ENCODE results near the gene FSIP2.
"Not testable (repeated sequence)": the region's sequence is repeated elsewhere in the genome, so short reads cannot be mapped to it uniquely, and the experiment has no call there.

The FSIP2 gene

DNA sequence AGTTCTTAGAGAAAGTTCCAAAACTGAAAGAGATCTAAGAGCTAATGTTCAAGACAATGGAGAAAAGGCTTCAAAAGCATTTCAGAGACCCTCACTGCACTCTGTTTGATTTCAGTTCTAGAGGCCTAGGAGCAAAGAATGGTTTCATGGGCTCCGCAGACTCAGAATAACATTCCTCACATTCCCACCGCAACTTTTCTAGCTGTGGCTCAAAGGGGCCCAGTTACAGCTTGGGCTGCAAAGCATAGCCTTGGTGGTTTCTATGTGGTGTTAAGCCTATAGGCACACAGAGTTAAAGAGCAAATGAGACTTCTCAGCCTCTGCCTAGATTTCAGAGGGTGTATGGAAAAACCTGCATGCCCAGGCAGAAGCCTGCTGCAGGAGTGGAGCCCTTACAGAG, 73.0 kb downstream of the FSIP2 start:
- no peak for DNase-seq

DNA sequence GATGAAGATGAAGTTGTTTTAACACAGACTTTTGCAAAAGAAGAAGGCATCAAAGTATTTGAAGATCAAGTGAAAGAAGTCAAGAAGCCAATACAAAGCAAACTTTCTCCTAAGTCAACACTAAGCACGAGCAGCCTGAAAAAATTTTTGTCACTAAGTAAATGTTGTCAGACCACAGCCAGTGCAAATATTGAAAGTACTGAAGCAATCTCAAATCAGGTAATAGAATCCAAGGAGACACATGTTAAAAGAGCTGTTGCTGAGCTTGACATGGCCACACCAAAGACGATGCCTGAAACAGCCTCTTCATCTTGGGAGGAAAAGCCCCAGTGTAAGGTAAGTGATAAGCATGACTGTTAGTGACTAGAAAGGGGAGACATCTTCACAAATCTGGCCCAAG, 75.1 kb downstream of the FSIP2 start:
- DNase-seq, result no peak

DNA sequence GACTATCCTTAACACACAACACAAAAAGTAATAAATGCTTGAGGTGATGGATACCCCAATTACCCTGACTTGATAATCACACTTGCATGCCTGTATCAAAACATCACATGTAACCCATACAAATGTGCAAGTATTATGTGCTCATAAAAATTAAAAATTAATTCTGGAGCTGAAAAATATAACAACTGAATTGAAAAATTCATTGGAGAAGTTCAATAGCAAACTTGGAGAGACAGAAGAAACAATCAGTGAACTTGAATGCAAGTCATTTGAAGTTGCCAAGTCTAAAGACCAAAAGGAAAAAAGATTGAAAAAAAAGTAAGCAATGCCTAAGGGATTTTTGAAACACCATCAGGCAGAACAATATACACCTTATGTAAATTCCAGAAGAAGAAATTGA, 79.4 kb downstream of the FSIP2 start:
- no peak for DNase-seq

GRCh38 chr2:185821467-185821866, 82.9 kb downstream of the FSIP2 start:
- DNase-seq, result no peak

- no peak for DNase-seq
Observed at GRCh38 chr2:185823773-185824172, 85.2 kb downstream of the FSIP2 start.

DNA sequence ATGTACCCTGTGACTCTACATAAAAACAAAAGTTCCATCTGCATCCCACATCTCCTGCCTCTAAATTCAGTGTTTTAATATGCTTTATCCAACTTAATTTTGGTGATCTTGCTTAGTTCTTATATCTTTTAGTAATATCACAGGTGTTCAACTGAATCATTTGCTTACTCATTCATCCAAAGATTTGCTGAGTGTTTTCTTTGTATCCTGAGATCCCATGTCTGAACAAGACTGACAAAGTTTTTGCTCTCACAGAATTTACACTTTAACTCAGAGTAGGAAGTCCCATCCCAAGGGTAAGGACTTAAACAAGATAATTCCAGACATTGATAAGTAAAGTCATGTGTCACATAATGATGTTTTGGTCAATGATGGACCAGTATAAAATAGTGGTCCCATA, 87.0 kb downstream of the FSIP2 start:
- DNase-seq, result no peak

- DNase-seq, result no peak
Observed at GRCh38 chr2:185828326-185828725, 89.7 kb downstream of the FSIP2 start.

- DNase-seq, result no peak
Observed at GRCh38 chr2:185833864-185834263, 95.3 kb downstream of the FSIP2 start.

DNA sequence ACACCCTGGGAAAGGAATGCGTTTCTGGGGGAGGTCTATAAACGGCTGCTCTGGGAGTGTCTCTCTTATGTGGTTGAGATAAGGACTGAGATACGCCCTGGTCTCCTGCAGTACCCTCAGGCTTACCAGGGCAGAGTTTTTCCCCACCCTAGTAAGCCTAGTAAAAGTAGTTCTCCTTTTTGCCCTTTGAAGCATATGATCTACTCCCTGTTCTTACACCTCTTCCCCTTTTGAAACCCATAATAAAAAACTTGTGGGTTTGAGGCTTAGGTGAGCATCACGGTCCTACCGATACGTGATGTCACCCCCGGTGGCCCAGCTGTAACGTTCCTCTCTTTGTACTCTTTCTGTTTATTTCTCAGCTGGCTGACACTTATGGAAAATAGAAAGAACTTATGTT, 97.4 kb downstream of the FSIP2 start:
- DNase-seq, result no peak

GRCh38 chr2:185854885-185855284, 116.3 kb downstream of the FSIP2 start:
- DNase-seq, result no peak

GRCh38 chr2:185857691-185858090, 119.1 kb downstream of the FSIP2 start:
- no peak for DNase-seq

GRCh38 chr2:185859506-185859905, 120.9 kb downstream of the FSIP2 start:
- no peak for DNase-seq

DNA sequence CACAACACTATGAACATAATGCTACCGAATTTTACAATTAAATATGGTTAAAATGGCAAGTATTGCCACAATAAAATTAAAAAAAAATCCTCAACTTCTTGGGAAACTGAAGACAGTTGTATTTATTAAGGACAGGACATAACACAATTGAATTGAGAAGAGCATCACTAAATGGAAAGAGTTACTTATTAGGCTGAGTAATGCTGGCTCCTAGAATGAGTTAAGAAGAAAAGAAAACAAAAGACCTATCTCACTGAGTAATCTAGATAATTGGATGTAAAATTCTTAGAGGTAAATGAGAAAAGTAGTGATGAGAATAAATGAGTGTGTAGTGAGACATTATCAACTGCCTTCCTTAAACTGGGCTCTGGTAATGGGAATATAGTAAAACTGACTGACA, 121.7 kb downstream of the FSIP2 start:
- no peak for DNase-seq

DNA sequence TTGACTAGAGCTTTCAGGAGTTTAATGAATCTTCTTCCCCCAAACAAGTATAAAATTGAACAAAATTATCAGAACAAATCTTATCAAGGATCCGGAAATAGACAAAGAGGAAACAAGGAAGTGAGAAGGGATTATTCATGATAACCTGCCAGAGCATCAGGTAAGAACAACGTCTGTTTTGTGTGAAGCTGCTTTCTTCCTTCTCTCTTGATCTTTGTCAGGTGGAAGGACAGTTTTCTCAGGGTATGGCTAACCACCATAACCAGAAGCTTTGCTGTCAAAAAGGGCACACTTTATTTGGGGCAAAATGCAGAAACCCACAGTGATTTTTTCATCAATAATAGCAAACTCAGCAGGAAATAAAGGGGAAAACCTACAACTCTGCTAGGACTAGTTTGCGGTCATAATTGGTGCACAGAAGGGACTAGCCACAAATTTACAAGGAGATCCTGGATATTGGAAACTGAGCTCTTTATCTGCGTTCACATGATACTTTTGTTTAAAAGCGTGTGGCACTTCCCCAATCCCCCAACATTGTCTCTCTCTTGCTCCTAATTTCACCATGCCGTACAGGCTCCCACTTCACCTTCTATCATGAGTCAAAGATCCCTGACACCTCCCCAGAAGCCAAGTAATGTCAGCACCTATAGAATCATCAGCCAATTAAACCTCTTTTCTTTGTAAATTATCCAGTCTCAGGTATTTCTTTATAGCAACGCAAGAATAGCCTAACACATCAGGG, 124.2 kb downstream of the FSIP2 start:
- no peak for DNase-seq

- not testable (repeated sequence) for DNase-seq
Observed at GRCh38 chr2:185864468-185865260, 126.1 kb downstream of the FSIP2 start.

GRCh38 chr2:185875136-185875931, 136.7 kb downstream of the FSIP2 start:
- DNase-seq, result no peak

DNA sequence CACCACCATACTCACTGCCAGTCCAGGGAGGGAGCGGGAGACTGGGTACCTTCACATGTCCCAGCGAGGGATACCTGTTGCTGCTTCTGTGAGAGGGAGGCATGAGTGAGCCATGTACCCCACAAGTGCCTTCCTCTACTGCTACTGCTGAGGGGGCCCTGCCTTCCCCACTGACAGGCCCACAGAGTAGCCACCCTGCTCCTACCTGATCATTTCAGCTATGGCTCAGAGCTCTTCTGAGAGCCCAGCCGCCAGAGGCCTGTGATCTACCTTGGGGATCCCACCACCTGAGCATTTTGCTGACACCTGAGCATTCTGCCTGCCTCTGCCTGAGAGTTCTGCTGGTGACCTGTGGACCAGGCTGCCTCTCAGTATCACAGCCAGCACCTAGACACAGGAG, 137.6 kb downstream of the FSIP2 start:
- DNase-seq, result no peak

DNA sequence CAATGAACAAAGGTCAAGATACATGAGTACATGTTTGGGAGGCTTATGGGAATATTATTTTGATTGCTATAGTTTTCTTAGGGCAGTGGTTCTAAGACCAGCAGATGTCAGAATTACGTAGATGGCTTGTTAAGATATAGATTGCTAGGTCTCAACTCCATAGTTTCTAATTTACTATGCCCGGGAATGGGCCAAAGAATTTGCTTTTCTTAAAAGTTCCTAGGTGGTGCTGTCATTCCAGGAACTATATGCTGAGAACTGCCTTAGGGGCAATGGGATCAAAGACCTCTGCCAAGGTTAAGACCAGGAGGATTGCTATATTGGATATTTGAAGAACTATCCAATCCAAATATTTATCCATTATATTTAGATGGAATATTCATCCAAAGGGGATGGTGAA, 141.8 kb downstream of the FSIP2 start:
- no peak for DNase-seq
